GM21737 (cell line): ENCODE measurements around the gene IFNAR1.
A peak's percentile ranks its signal among the peaks of the same experiment; 100 is the strongest.

Experiments used
- ATAC-seq: cut with Tn5 transposase; IDR thresholded peaks from one replicate; pipeline ENCODE4 v1.9.1; 2021; ENCODE audit warnings: mild to moderate bottlenecking, moderate library complexity; ENCODE audit not compliant: unreplicated experiment

IFNAR1 gene

GRCh38 chr21:33324291-33325221 lies at the start of gene IFNAR1:
Gene IFNAR1, plus strand, starts transcription at chr21:33324970. Its CDS starts 86 bp downstream, at chr21:33325056.
- ATAC-seq, result peak; percentile 74

DNA sequence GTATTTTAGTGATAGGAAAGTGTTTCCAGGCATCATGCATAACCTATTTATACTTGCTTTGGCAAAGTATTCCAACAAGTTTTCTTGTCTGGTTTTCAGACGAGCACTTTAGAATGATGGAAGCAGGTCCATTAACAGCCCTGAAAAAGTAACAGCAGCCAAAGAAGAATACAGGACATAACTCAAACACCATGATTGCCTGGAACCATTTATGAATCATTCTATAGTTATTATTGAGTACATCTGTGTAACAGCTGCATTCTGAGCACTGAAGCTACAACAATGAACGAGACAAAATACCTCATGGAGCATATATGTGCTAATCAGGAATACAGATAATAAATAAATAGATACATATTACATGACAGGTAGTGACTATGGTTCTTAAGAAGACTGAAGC lies 46.0 kb upstream of the IFNAR1 start:
- no peak for ATAC-seq

GRCh38 chr21:33279330-33279820 lies 45.4 kb upstream of the IFNAR1 start:
- no peak for ATAC-seq

- ATAC-seq, result no peak
Observed at GRCh38 chr21:33281096-33281652, 43.6 kb upstream of the IFNAR1 start.

DNA sequence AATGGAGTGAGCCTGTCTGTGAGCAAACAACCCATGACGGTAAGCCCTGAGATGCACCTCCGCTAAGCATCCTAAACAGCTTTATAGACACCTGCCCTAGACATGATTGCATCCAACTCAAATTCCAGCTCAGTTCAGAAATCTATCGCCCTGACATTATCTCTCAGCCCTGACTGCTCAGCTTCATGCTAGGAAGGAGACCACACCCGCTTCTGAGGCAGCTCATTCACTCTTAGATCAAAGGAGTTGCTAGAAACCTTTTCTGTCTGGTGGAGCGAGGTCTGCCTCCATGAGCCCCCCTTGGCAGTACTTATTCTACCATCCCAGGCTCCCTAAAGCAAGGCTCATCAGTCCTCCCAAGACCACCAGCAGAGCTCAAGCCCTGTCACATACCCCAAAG lies 41.6 kb upstream of the IFNAR1 start:
- no peak for ATAC-seq

GRCh38 chr21:33286076-33286475 lies 38.7 kb upstream of the IFNAR1 start:
- ATAC-seq, result no peak

- ATAC-seq, result no peak
Observed at GRCh38 chr21:33286600-33287456, 37.9 kb upstream of the IFNAR1 start.

DNA sequence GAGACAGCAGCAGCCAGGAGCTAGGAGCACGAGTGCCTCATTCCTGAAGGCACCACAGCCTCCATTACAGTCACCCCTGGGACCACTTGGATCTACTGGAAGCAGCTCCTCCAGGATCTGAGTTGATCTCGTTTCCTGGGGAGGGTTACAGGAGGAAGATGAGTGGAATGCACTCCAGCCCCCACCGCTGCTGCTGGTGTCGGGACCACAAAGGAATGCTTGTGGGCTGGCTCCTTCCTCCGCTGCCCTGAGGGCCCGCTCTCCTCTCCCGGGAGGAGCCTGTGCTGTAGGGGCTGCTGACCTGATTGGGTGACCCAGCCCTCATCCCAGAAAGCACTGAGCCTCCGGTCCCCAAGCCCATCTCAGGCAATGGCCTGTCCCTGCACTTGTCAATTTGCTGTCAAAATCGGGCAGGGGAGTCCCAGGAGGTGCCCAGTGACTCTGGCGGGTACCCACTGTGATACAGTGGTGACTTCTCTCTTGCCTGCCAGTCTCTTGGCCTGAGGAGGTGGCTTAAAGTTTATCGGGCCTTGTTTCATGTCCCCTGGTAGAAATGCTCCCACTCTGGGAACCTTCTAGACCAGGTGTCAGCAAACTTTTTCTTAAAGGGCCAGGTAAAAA lies 35.5 kb upstream of the IFNAR1 start:
- ATAC-seq, result no peak

DNA sequence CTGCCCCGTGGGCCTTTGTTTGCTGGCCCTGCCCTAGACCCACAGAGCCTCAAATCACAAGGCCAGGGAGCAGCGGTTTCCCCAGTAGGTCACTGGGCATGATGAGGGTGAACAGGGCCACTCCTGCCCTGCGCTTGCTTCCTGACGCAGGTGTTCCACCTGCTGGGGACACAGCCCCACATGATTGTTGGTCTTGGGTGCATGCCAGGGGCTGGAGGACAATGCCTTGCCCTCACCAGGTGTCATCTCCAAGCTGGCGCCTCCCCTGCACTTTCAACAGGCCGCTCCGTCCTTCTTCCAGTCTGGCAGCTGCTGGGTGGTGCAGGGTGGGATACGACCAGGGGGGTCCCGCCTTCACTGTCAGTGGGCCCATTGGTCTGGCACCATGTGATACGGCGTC lies 34.3 kb upstream of the IFNAR1 start:
- no peak for ATAC-seq

- ATAC-seq, result no peak
Observed at GRCh38 chr21:33291686-33292085, 33.1 kb upstream of the IFNAR1 start.

- no peak for ATAC-seq
Observed at GRCh38 chr21:33292724-33293123, 32.0 kb upstream of the IFNAR1 start.

- ATAC-seq, result no peak
Observed at GRCh38 chr21:33293136-33293535, 31.6 kb upstream of the IFNAR1 start.

GRCh38 chr21:33293811-33294216 lies 31.0 kb upstream of the IFNAR1 start:
- no peak for ATAC-seq

- no peak for ATAC-seq
Observed at GRCh38 chr21:33296156-33296555, 28.6 kb upstream of the IFNAR1 start.

- peak; percentile 71 for ATAC-seq
Observed at GRCh38 chr21:33299181-33299752, 25.5 kb upstream of the IFNAR1 start.

DNA sequence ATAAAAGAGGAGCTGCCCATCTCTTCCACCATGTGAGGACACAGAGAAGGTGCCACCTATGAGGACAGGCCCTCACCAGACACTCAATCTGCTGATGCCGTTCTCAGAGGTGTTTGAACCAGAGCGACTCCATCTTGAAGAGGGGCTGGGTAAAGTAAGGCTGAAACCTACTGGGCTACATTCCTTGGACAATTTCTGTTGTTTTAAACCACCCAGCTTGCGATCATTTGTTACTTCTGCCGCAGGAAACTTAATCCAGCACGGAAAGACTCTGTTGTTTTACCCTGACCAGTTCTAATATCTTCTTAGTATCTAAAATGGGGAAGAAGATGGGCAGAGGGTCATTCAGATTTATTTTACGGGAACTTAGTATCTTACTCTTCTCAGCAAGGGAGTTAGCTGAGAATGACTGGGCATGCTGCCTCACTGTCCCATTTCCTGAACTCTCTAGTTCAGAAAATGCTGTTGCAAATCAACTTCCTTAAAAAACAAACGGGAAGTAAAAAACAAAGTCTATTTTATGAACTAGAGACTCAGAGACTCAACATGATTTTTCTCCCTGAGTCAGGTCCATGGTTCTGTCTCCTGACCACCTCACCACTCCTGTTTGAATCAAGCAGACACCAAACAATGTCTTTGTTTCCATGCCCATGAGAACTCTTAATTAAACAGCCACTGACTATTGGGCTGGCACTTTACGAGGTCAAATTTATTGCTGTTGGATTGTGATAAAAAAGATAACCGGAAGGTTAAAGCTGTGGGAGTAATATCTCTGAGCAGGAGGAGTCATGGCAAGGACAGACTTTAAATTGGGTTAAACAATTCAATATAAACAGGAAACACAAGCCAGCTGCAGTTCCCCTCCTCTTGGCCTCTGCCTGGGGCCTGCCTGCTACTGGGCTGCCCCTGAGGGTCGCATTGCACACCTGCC lies 23.8 kb upstream of the IFNAR1 start:
- no peak for ATAC-seq

DNA sequence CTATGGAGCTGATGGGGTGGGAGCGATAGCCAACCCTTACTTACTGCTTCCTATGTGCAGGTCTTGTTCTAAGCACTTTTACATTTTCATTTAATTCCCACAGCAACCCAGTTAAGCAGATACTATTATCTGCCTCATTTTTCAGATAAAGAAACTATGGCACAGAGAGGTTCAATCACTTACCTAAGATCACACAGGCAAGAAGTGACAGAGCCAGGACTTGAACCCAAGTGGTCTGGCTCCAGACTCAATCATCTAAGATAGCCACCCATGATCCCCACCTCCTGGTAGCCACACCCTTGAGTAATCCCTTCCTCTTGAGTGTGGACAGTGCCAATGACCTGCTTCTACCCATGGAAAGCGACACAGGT lies 23.2 kb upstream of the IFNAR1 start:
- ATAC-seq, result no peak

GRCh38 chr21:33302055-33302454 lies 22.7 kb upstream of the IFNAR1 start:
- no peak for ATAC-seq

DNA sequence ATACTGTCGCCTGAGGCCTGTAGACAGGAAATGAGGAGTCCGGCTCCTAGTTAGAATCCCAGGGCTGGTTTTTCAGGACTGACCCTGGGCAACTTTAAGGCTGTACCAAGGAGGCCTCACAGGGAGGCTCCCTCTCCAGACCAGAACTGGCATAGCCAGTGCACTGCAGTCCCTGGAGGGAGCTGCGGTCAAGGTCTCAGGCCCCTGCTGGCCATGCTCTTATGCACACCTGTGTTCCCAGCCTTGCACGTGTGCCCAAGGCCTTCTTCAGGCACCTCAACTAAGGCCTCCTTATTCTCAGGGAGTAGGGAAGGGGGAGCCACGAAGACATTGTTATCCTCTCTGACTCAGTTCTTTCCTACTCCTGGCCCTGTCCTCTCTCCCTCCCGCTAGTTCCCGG lies 22.0 kb upstream of the IFNAR1 start:
- no peak for ATAC-seq

DNA sequence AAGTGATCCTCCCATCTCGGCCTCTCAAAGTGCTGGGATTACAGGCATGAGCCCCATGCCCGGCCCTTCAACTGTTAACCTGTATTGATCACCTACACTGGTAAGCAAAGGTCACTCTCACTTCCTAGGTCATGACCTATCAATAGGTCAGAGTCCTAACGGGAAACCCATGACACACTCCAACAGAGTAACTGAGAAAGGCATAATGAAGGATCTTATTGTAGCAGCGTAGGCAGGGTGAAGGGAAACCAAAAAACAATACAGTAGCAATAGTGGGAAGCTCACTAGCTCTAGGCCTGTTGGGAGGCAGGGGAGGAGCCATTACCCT lies 19.5 kb upstream of the IFNAR1 start:
- ATAC-seq, result no peak
